Body of pancreas (tissue), 4 donors: ENCODE measurements around the gene TMA16.

Experiments
- POLR2A ChIP-seq, 3 donors: fragments of 450-650 bp; IDR thresholded peaks; one replicate each; pipeline ENCODE4 v1.6.1; 2016; ENCODE audit warnings: antibody characterized with exemption in 3 of 3, mild to moderate bottlenecking in 2 of 3
- TF ChIP-seq, protein P1 (sequence below), 7 experiments: fragments of 450-650 bp in 4 of 7; fragments of 200-600 bp in 3 of 7; sonication (generic) in 3 of 7; IDR thresholded peaks; one replicate each; pipeline ENCODE4 v1.5.1; 2016 to 2019; ENCODE audit warnings: antibody characterized with exemption in 7 of 7

DNA sequence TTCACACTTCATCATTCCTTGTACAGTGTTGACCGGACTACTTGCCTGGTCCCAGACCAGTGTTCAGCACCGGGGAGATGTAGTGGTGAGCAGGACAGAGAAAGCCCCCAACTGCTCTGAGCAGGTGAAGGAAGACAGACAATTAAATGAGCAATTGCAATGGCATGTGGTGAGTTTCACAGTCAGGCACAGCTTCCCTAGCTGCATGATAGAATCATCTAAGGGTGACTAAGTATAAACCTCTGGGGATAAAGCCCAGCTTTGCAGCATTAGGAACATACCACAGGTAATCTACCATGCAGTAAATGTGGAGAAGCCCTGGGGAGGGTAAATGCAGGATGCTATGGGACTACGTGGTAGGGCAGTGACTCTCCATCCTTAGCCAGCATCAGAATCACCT, 47.8 kb downstream of the TMA16 start:
- TF ChIP-seq, protein P1, sequence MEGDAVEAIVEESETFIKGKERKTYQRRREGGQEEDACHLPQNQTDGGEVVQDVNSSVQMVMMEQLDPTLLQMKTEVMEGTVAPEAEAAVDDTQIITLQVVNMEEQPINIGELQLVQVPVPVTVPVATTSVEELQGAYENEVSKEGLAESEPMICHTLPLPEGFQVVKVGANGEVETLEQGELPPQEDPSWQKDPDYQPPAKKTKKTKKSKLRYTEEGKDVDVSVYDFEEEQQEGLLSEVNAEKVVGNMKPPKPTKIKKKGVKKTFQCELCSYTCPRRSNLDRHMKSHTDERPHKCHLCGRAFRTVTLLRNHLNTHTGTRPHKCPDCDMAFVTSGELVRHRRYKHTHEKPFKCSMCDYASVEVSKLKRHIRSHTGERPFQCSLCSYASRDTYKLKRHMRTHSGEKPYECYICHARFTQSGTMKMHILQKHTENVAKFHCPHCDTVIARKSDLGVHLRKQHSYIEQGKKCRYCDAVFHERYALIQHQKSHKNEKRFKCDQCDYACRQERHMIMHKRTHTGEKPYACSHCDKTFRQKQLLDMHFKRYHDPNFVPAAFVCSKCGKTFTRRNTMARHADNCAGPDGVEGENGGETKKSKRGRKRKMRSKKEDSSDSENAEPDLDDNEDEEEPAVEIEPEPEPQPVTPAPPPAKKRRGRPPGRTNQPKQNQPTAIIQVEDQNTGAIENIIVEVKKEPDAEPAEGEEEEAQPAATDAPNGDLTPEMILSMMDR (IDR thresholded peaks at IDR 0.05) = no peak
- no peak for TF ChIP-seq POLR2A (IDR thresholded peaks at IDR 0.05)
